ENCODE data around the gene ZNF438. TPM values are rescaled to one million over a fixed set of nuclear protein-coding genes. Genes with fewer than 3 reads are reported as not detected.

Gene ZNF438
- polyA plus RNA-seq, 3 donors: 6.5 to 7.1 (median 6.9) TPM

- no peak for DNase-seq
These were observed 206.2 kb downstream of the ZNF438 start for GRCh38 chr10:30825495-30825894.

- no peak for DNase-seq
These were observed 206.6 kb downstream of the ZNF438 start for GRCh38 chr10:30825022-30825421.

- no peak for DNase-seq
These were observed 208.0 kb downstream of the ZNF438 start for GRCh38 chr10:30823651-30824050.

GRCh38 chr10:30822693-30823465, 208.8 kb downstream of the ZNF438 start:
- no peak for DNase-seq

- no peak for DNase-seq
These were observed 209.5 kb downstream of the ZNF438 start for GRCh38 chr10:30821994-30822692.

GRCh38 chr10:30821261-30821993, 210.2 kb downstream of the ZNF438 start:
- no peak for DNase-seq

GRCh38 chr10:30820261-30820991, 211.2 kb downstream of the ZNF438 start:
- DNase-seq: no peak

- DNase-seq: no peak
These were observed 212.1 kb downstream of the ZNF438 start for GRCh38 chr10:30819341-30820181.

GRCh38 chr10:30818854-30819253, 212.8 kb downstream of the ZNF438 start:
- DNase-seq: no peak

- DNase-seq: no peak
These were observed 213.5 kb downstream of the ZNF438 start for GRCh38 chr10:30818010-30818660.

GRCh38 chr10:30817541-30817940, 214.1 kb downstream of the ZNF438 start:
- no peak for DNase-seq

GRCh38 chr10:30816820-30817171, 214.9 kb downstream of the ZNF438 start:
- DNase-seq: no peak

GRCh38 chr10:30816159-30816819, 215.4 kb downstream of the ZNF438 start:
- no peak for DNase-seq

GRCh38 chr10:30813872-30814481, 217.7 kb downstream of the ZNF438 start:
- no peak for DNase-seq

GRCh38 chr10:30812018-30812851, 219.4 kb downstream of the ZNF438 start:
- no peak for DNase-seq

- DNase-seq: no peak
These were observed 220.2 kb downstream of the ZNF438 start for GRCh38 chr10:30811276-30812017.

- no peak for DNase-seq
These were observed 221.2 kb downstream of the ZNF438 start for GRCh38 chr10:30810416-30810815.

GRCh38 chr10:30806850-30807249, 224.8 kb downstream of the ZNF438 start:
- DNase-seq: no peak

Data from renal pelvis (tissue), 4 donors.